SK-N-MC (cell line): ENCODE data around the gene TLE2.
"Not testable (repeated sequence)": the region's sequence is repeated elsewhere in the genome, so short reads cannot be mapped to it uniquely, and the experiment has no call there.

ENCODE experiments used
- DNase-seq: peaks from one replicate; pipeline ENCODE4 v3.0.0-alpha.2; 2011; ENCODE audit warnings: low read depth, low spot score
- H3K27ac ChIP-seq: fragments of 200-600 bp; sonication (generic); 2 replicates; pipeline ENCODE4 v1.5.1; 2016; ENCODE audit warnings: mixed run types
- H3K36me3 ChIP-seq: fragments of 200-600 bp; sonication (generic); 2 replicates; pipeline ENCODE4 v1.6.1; 2017; ENCODE audit warnings: antibody characterized with exemption, low read length, mixed read lengths; ENCODE audit not compliant: insufficient read depth
- H3K4me3 ChIP-seq: fragments of 200-600 bp; sonication (generic); 2 replicates; pipeline ENCODE4 v1.5.1; 2016
- H3K9ac ChIP-seq: fragments of 200-600 bp; sonication (generic); 2 replicates; pipeline ENCODE4 v1.8.0; 2017; ENCODE audit warnings: mixed run types, mixed read lengths; ENCODE audit not compliant: insufficient read length
- H3K9me3 ChIP-seq: fragments of 200-600 bp; sonication (generic); 2 replicates; pipeline ENCODE4 v1.6.1; 2017; ENCODE audit warnings: low read depth, mild to moderate bottlenecking, antibody characterized with exemption, low read length, moderate library complexity, mixed read lengths
- EZH2 ChIP-seq: fragments of 200-600 bp; sonication (generic); IDR thresholded peaks from one replicate; pipeline ENCODE4 v1.6.1; 2017; ENCODE audit warnings: antibody characterized with exemption
- FOXP2 ChIP-seq: optimal IDR thresholded peaks from 2 replicates; pipeline ENCODE3; 2011; ENCODE audit warnings: mild to moderate bottlenecking, moderate library complexity; ENCODE audit not compliant: insufficient read depth; ENCODE audit errors: extremely low read length, control extremely low read depth
- POLR2AphosphoS5 ChIP-seq: IDR thresholded peaks from 2 replicates; pipeline ENCODE4 v1.6.1; 2012; ENCODE audit warnings: mild to moderate bottlenecking, low read depth, low read length, borderline replicate concordance

The TLE2 gene

DNA sequence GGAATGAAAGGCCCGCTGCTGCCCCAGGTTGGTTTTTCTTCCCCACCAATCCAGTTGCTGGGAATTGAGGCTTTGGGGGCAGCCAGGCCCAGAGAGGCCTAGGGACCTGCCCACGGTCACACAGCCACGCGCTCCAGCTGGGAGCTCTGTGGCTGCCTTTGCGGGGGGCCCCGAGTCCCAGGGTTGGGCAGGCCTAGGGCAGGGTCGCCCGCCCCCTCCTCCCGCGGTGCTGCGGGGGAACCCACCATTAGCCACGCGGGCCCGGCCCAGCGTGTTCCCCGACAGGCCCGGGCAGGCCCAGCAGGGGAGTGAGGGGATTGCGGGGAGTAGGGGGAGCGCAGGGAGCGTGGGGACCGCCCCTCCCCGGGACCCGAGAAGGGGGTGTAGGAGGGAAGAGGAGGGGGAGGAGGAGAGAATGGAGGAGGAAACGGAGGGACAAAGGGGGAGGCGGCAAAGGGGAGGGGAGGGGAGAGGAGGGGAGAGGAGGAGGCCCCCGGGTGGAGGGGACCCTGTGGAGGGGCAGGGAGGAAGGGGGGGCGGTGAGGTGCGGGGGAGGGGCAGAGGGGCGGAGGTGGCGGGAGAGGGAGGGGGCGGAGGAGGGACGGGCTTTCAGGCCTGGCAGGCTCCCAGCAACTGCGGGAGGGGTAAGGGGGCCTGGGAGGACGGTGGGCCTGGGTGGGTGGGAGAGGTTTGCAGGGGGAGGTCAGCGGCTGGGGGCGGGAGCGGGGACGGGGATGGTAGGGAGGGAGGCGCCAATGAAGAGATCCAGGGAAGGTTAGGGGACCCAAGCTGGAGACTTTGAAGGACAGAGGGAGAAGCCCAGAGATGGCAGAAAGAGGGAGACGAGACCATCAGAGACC lies 12.9 kb upstream of the TLE2 start:
- peak overlapping the region; percentile 82 for H3K9ac ChIP-seq
- H3K36me3 ChIP-seq, result no peaks in the 10 kb centered on the region
- H3K4me3 ChIP-seq, result peak overlapping the region; percentile 73
- peak overlapping the region; percentile 95 for H3K27ac ChIP-seq
- peak; percentile 30; the same call in 1 of the 2 replicates for TF ChIP-seq POLR2AphosphoS5
- no peak for TF ChIP-seq FOXP2
- DNase-seq, result no peak
- no peaks in the 10 kb centered on the region for H3K9me3 ChIP-seq

DNA sequence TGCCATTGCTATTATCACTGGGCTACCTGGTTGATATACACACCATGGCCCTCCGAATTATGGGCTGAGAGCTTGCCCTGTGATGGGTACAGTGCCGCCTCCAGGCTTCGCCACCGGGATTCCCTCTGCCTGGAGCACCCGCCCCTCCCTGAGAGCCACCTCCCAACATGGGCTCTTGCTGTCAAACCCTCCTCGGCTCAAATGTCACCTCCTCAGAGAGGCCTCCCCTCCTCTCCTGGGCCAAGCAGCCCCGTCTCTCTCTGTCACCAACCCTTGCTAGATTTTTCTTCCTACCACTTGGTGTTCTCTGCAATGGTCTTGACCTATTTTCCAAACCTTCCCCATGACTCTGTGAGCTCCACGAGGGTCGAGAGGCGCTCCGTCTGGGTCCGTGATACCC lies 12.2 kb upstream of the TLE2 start:
- Histone ChIP-seq H3K36me3 (no peaks in the 10 kb centered on the region), H3K9ac (peak overlapping the region; percentile 82), H3K4me3 (peak overlapping the region; percentile 73), H3K9me3 (no peaks in the 10 kb centered on the region), H3K27ac (peak overlapping the region; percentile 94)
- TF ChIP-seq POLR2AphosphoS5, result no peak
- no peak for DNase-seq

- Histone ChIP-seq H3K9me3 (no peaks in the 10 kb centered on the region), H3K36me3 (no peaks in the 10 kb centered on the region), H3K9ac (no peak overlapping the region), H3K4me3 (no peak overlapping the region), H3K27ac (no peak overlapping the region)
- TF ChIP-seq FOXP2 (no peak), EZH2 (no peak), POLR2AphosphoS5 (no peak)
- no peak for DNase-seq
These were observed 10.6 kb upstream of the TLE2 start for GRCh38 chr19:3039641-3040077.

GRCh38 chr19:3039125-3039524 lies 10.0 kb upstream of the TLE2 start:
- H3K4me3 ChIP-seq, result no peak overlapping the region

GRCh38 chr19:3038214-3038613 lies 9.1 kb upstream of the TLE2 start:
- DNase-seq, result no peak
- H3K9me3 ChIP-seq, result no peaks in the 10 kb centered on the region
- H3K4me3 ChIP-seq, result no peak overlapping the region
- H3K9ac ChIP-seq, result no peak overlapping the region
- TF ChIP-seq EZH2 (no peak), POLR2AphosphoS5 (no peak), FOXP2 (no peak)
- no peak overlapping the region for H3K27ac ChIP-seq
- no peaks in the 10 kb centered on the region for H3K36me3 ChIP-seq

More at GRCh38 chr19:3039125-3039524, 10.0 kb upstream of the TLE2 start:
- no peak overlapping the region for H3K27ac ChIP-seq
- DNase-seq, result no peak
- H3K36me3 ChIP-seq, result no peaks in the 10 kb centered on the region
- H3K9ac ChIP-seq, result no peak overlapping the region
- no peak for TF ChIP-seq EZH2
- no peak for TF ChIP-seq POLR2AphosphoS5
- TF ChIP-seq FOXP2, result no peak
- no peaks in the 10 kb centered on the region for H3K9me3 ChIP-seq

DNA sequence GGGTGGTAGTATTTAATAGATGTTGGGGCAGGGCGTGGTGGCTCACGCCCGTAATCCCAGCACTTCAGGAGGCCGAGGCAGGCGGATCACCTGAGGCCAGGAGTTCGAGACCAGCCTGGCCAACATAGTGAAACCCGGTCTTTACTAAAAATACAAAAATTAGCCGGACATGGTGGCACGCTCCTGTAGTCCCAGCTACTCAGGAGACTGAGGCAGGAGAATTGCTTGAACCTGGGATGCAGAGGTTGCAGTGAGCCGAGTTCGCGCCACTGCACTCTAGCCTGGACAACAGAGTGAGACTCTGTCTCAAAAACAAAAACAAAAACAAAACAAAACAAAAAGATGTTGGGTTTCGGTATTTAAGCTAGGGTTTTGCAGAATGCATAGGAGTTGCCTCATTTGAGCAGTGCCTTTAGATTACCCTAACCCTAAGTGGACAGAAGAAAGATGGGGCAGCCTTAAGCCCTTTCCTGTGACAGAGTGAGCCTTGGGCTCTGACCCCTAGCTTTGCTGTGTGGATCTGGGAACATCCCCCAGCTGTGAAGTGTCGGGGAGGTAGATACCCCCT lies 8.0 kb upstream of the TLE2 start:
- H3K9ac ChIP-seq, DNase-seq, H3K4me3 ChIP-seq, H3K36me3 ChIP-seq, H3K9me3 ChIP-seq, H3K27ac ChIP-seq: not testable (repeated sequence)

GRCh38 chr19:3036119-3036976 lies 7.3 kb upstream of the TLE2 start:
- peak overlapping the region; percentile 73 for H3K9ac ChIP-seq
- DNase-seq, result peak; percentile 63
- H3K36me3 ChIP-seq, result no peaks in the 10 kb centered on the region
- TF ChIP-seq POLR2AphosphoS5 (peak; percentile 46), EZH2 (no peak)
- peak overlapping the region; percentile 92 for H3K4me3 ChIP-seq
- H3K27ac ChIP-seq, result peak overlapping the region; percentile 92
- no peaks in the 10 kb centered on the region for H3K9me3 ChIP-seq

GRCh38 chr19:3035542-3036118 lies 6.5 kb upstream of the TLE2 start:
- Histone ChIP-seq H3K27ac (peak overlapping the region; percentile 92), H3K9ac (peak overlapping the region; percentile 83), H3K4me3 (peak overlapping the region; percentile 92), H3K9me3 (no peaks in the 10 kb centered on the region), H3K36me3 (no peaks in the 10 kb centered on the region)
- peak; percentile 80 for TF ChIP-seq POLR2AphosphoS5
- TF ChIP-seq EZH2, result no peak
- no peak for TF ChIP-seq FOXP2
- DNase-seq, result peak; percentile 98
